ENCODE measurements around the gene HS3ST4. TPM values are rescaled to one million over a fixed set of nuclear protein-coding genes. Genes with fewer than 3 reads are reported as not detected.

HS3ST4 gene
- polyA plus RNA-seq, 4 donors, result 0.30 to 0.64 (median 0.44) TPM

DNA sequence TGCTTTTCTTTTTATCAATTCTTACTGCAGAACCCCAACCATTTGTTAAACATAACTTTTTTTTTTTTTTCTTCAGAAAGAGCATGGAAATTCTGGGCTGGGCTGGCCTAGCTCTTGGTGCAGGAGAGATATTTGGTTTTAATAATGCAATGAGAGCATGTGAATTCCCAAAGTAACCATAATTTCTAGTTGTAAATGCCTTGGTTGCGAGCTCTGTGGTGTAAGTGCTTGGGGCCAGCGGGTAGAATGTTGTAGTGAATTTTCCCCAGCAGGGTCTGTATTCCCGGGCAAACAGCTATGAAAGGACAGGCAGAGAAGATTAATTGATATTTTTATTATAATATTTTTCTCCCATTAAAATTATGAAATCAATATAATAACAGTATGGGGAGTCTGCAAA is 465.6 kb downstream of the HS3ST4 start:
- DNase-seq (ENCODE audit: low read depth in 4 of 4, low spot score in 2 of 4), result no peak

DNA sequence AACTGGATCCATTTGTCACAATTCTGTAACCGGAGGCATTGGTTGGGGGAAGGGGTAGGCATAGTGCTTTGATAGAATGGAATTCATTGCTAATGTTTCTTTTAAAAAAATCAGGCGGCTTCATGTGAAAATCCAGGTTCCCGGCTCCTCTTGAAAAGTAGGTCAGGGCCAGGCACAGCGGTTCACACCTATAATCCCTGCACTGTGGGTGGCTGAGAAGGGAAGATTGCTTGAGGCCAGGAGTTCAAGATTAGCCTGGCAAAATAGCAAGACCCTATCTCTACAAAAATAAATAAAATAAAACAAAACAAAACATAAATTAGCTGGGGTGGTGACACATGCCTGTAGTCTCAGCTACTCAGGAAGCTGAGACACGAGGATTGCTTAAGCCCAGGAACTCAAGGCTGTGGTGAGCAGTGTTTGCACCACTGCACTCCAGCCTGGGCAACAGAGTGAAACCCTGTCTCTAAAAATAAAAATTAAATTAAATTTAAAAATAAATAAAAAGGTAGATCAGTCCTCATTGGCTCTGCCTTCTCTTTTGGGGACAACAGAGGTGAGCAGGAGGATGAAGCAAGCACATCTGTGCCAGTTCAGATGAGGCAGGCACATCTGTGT is 466.5 kb downstream of the HS3ST4 start:
- DNase-seq (ENCODE audit: low read depth in 4 of 4, low spot score in 2 of 4), result no peak

DNA sequence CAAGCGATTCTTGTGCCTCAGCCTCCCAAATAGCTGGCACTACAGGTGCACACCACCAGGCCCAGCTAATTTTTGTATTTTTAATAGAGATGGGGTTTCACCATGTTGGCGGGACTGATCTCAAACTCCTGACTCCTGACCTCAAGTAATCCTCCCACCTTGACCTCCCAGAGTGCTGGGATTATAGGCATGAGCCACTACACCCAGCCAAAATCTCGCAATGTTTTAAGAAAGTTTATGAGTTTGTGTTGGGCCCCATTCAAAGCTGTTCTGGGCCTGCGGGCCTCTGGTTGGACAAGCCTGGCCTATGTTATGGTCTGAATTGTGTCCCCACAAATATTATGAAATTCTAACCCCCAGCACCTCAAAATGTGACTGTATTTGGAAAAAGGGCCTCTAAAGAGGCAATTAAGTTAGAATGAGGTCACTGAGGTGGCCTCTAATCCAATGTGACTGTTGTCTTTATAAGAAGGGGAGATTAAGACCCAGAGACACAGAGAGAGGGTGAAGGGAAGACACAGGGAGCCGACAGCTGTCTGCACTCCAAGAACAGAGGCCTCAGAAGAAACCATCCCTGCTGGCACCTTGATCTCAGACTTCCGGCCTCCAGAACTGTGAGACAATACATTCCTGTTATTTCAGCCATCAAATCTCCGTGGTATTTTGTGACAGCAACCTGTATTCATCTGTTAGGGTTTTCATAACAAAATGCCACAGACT is 469.9 kb downstream of the HS3ST4 start:
- DNase-seq (ENCODE audit: low read depth in 4 of 4, low spot score in 2 of 4), result no peak

DNA sequence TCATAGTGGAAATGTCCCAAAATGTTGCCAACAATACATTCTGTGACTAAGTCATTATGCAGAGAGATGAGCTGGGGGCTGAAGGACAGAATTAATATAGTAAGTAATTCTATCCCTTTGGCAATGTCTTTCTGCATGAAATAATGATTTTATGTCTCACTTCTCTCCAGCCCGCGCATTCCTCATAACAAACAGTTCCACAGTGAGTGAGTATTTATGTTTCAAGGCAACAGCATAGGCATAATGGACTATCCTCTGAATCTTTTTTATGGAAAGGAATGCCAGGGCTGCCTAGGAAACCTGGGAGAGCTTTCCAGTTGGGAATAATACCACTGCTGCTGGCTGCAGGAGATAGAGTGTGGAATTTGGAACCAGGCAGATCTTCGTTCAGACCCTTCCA is 477.7 kb downstream of the HS3ST4 start:
- no peak for DNase-seq (ENCODE audit: low read depth in 4 of 4, low spot score in 2 of 4)

DNA sequence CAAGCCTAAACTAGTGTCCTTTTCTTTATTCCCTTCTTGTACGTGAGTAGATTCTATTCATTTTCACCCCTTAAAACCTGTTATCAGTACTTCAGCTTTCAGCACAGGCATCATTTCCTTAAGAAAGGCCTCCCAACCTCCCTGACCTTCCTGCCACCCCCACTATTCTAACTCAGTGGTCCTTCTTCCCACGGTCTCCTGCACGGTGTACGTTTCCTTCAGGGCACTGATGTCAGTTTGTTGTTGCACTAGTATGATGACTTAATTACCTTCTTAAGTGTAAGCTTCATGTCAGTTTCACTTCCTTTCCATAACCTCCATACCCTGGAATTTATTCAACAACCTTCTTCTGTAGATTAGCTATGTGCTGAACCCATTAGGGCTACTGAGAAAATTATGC is 484.2 kb downstream of the HS3ST4 start:
- no peak for DNase-seq (ENCODE audit: low read depth in 4 of 4, low spot score in 2 of 4)

DNA sequence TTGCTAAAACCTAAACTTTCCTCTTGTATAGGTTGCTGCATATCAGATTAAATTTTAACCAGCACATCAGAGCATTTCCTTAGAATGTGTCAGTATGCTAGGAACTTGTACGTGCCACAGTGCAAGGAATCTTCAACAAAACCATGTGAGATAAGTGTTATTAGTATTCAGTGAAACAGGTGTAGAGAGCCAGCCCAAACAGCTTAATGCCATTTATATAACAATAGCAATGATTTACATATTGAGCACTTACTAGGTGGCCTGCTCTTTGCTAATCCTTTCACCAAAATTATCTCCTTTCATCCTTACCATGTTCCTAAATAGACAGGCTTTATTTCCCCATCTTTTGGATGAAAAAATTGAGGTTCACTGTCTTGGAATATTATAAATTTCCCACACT is 485.7 kb downstream of the HS3ST4 start:
- no peak for DNase-seq (ENCODE audit: low read depth in 4 of 4, low spot score in 2 of 4)

DNA sequence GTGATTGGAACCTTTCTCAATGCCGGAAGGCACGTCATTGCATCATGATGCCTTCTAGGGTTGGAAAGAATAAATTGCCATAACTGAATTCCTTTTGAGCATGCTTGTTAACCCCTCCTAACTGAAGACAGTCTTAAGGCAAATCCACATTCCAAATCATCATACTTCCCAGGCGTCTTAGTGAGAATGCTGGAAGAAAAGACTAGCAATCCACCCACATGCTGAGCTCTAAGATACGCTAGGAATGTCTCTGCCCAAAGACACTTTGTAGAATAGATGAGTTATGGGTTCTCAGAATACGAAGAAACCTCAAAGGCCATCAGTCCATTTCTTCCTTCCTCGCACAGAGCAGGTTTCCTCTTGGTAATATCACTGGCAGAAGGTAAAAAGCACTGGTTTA is 486.5 kb downstream of the HS3ST4 start:
- DNase-seq (ENCODE audit: low read depth in 4 of 4, low spot score in 2 of 4), result no peak

DNA sequence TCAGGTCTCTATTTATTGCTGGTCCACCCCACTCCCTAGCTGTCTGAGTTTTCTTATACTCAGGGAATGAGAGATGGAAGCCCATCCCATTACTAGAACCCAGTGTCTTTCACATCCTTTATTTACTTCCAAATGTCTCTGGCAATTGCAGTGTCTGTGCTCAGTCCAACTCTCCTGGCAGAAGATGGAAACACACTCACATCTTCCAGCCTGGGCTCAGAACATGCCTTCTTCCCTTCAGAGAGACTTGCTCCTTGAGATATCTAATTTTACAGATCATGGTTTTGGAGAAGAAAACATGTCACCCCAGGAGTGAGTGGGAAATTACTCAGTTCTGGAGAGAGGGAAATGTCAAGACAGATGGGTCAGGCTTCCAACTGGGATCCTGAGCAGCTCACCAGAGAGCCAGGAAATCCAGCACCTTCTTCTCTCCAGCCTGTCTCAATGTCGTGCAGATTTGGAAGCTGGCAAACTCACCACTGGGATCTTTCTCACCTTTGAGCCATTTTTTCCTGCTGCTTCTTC is 494.4 kb downstream of the HS3ST4 start:
- DNase-seq (ENCODE audit: low read depth in 4 of 4, low spot score in 2 of 4), result no peak

Data from left renal cortex interstitium (tissue), 4 donors.